Measurements from ENCODE around the gene CCNH.

DNA sequence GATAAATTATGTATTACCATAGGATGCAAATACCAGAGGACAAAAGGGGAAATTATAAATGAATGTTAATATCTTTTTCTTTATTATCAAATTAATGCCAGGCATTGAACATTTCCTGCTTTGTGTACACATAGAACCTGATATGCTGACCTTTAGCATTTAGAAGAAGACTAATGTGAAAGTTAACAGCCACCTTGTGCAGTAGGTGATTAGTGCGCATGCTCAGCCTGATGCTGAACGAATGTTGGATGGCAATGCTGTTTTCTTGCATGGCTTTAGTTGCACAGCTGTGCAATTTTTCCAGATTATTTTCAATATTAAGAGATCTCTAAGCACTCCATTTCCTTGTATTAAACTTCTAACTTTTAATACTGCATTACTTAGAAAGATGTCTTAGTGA lies 45.5 kb downstream of the CCNH start:
- TF ChIP-seq, protein P1, sequence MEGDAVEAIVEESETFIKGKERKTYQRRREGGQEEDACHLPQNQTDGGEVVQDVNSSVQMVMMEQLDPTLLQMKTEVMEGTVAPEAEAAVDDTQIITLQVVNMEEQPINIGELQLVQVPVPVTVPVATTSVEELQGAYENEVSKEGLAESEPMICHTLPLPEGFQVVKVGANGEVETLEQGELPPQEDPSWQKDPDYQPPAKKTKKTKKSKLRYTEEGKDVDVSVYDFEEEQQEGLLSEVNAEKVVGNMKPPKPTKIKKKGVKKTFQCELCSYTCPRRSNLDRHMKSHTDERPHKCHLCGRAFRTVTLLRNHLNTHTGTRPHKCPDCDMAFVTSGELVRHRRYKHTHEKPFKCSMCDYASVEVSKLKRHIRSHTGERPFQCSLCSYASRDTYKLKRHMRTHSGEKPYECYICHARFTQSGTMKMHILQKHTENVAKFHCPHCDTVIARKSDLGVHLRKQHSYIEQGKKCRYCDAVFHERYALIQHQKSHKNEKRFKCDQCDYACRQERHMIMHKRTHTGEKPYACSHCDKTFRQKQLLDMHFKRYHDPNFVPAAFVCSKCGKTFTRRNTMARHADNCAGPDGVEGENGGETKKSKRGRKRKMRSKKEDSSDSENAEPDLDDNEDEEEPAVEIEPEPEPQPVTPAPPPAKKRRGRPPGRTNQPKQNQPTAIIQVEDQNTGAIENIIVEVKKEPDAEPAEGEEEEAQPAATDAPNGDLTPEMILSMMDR (IDR thresholded peaks at IDR 0.05; ENCODE audit: low read depth, low read length), result no peak
- no peak for TF ChIP-seq EZH2phosphoT487 (IDR thresholded peaks at IDR 0.05; ENCODE audit: low read depth)
